BLaER1 treated with 17β-estradiol and CSF1 and Interleukin-3, amounts not matched to agents 10 nM and 100 nM (cell line): Measurements from ENCODE around the gene RSL1D1.
"Not testable (repeated sequence)": the region's sequence is repeated elsewhere in the genome, so short reads cannot be mapped to it uniquely, and the experiment has no call there.

Experiments
- H3K27ac ChIP-seq, 11 experiments: shearing (Covaris generic); formaldehyde crosslinking; 2 replicates each; pipeline ENCODE4 v1.8.1; 2022
- H3K27me3 ChIP-seq, 11 experiments: shearing (Covaris generic); formaldehyde crosslinking; 2 replicates each; pipeline ENCODE4 v1.8.1; 2022
- H3K36me3 ChIP-seq, 11 experiments: shearing (Covaris generic); formaldehyde crosslinking; 2 replicates each; pipeline ENCODE4 v1.8.1; 2022
- H3K4me1 ChIP-seq, 10 experiments: shearing (Covaris generic); formaldehyde crosslinking; 2 replicates each; pipeline ENCODE4 v1.8.1; 2022
- H3K4me2 ChIP-seq, 11 experiments: shearing (Covaris generic); formaldehyde crosslinking; 2 replicates each; pipeline ENCODE4 v1.8.1; 2022
- H3K4me3 ChIP-seq, 10 experiments: shearing (Covaris generic); formaldehyde crosslinking; 2 replicates each; pipeline ENCODE4 v1.8.1; 2022
- H3K9ac ChIP-seq, 11 experiments: shearing (Covaris generic); formaldehyde crosslinking; 2 replicates each; pipeline ENCODE4 v1.8.1; 2022
- H3K9me3 ChIP-seq, 11 experiments: shearing (Covaris generic); formaldehyde crosslinking; replicated peaks in 1 of 11; 2 replicates each; pipeline ENCODE4 v1.8.1; 2022
- H4K20me1 ChIP-seq, 11 experiments: shearing (Covaris generic); formaldehyde crosslinking; 2 replicates each; pipeline ENCODE4 v1.8.1; 2022
- Cebpa-rat ChIP-seq, 11 experiments: shearing (Covaris generic); IDR thresholded peaks; 2 replicates each; pipeline ENCODE4 v1.8.1; 2022

RSL1D1 gene

DNA sequence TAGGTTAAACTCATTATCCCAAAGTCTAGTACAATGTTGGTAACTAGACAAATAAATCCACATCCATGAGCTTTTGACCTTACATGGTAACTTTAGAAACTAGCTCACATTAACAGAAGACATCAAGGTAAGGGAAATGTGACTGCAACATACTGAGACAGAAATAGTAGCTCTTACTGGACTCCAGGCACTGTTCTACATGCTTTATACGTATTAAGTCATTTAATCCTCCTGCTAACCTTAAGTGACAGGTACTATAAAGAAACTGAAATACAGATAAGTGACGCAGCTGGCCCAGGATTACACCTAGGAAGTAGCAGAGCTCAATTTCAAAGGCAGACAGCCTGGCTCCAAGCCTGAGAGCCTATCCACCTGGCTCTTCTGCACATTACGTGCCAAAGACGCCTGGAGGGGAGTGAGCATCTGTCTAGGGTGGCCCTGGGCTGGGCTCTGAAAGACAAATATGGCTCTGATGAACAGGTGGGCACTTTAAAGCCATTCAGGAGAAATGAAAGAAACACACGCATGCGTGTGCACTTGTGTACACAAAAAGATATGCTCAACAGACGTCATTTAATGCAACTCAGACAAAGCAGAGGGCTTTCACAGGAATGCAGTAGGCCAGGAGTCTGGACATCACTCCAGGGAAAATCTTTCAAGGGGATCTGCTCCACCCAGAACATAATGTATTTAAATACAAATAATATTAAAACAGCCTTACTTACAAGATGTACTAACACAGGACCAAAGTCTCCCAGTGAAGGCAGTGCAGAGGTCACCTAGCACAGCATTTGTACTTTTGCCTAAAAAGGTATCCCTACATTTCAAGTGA lies 58.7 kb downstream of the RSL1D1 start:
- peaks cover 62 to 88% (median 85%) of the 10 kb centered on the region in 11 experiments for H4K20me1 ChIP-seq
- H3K4me1 ChIP-seq, result peaks cover 37 to 51% (median 44%) of the 10 kb centered on the region in 10 experiments
- H3K9ac ChIP-seq, result peak overlapping the region in 2 of 11 experiments; percentile 11 to 43; a peak in 2 of 22 replicates
- H3K27ac ChIP-seq, result no peak overlapping the region
- H3K27me3 ChIP-seq, result no peaks in the 10 kb centered on the region
- no peak overlapping the region for H3K4me3 ChIP-seq
- TF ChIP-seq Cebpa-rat (IDR thresholded peaks at IDR 0.05), result no peak
- no peaks in the 10 kb centered on the region for H3K9me3 ChIP-seq
- peak overlapping the region in 2 of 11 experiments; percentile 5 to 40; a peak in 4 of 22 replicates for H3K4me2 ChIP-seq
- peaks cover 35 to 75% (median 62%) of the 10 kb centered on the region in 11 experiments for H3K36me3 ChIP-seq

DNA sequence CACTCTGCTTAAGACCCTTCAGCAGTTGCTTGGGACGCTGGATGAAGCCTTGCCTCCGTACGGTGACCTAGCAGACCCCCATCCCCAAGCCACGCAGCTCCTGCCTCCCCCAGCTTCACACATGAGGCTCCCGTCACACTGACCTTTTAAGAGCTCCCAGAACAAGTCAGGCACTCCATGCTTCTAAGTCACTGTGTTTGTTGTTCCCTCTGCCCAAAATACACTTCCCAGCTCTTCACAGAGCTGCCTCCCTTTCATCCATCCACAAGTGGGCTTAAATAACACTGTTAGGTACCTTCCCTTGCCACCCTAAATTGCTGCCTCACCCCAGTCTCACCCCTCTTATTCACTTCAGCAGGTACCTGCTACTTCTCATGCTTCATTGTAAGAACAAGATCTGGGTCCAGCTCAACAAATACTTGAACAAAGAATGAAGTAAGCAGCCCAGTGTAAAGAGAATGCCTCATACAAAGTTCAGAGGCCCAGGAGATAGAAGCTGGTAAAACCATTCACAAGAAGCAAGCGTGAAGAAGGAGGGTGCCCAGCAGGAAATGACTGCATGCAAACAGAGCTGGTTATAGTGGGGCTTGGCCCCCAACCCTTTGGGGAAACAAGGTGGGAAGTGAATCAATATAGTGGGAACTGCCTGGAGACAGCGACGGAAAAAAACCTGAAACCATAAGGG lies 60.1 kb downstream of the RSL1D1 start:
- peaks cover 72 to 100% (median 97%) of the 10 kb centered on the region in 11 experiments for H4K20me1 ChIP-seq
- peaks cover 37 to 51% (median 45%) of the 10 kb centered on the region in 10 experiments for H3K4me1 ChIP-seq
- H3K4me2 ChIP-seq, result peak overlapping the region in 3 of 11 experiments; percentile 7 to 36 (median 21); a peak in 2 of 22 replicates
- no peaks in the 10 kb centered on the region for H3K9me3 ChIP-seq
- no peak overlapping the region for H3K4me3 ChIP-seq
- no peaks in the 10 kb centered on the region for H3K27me3 ChIP-seq
- no peak for TF ChIP-seq Cebpa-rat (IDR thresholded peaks at IDR 0.05)
- peak overlapping the region in 1 of 11 experiments; percentile 16; a peak in 2 of 22 replicates for H3K27ac ChIP-seq
- H3K9ac ChIP-seq, result peak overlapping the region in 3 of 11 experiments; percentile 4 to 32 (median 6); a peak in 2 of 22 replicates
- H3K36me3 ChIP-seq, result peaks cover 38 to 82% (median 68%) of the 10 kb centered on the region in 11 experiments

DNA sequence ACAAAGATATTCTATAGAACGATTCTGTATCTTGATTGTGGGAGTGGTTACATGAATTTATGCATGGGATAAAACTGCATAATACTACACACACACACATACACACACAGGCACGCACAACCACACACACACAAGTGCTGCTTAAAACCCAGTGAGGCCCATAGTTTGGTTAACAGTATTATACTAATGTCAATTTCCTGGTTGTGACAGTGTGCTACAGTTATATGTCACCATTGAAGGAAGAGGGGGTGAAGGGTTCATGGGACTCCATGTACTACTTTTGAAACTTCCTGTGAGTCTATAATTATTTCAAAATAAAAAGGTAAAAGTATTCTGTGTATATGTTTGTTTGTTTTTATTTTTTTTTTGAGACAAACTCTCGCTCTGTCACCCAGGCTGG lies 62.4 kb downstream of the RSL1D1 start:
- H3K27me3 ChIP-seq, result no peaks in the 10 kb centered on the region
- peaks cover 29 to 51% (median 37%) of the 10 kb centered on the region in 10 experiments for H3K4me1 ChIP-seq
- no peak overlapping the region for H3K27ac ChIP-seq
- no peaks in the 10 kb centered on the region for H3K9me3 ChIP-seq
- no peak overlapping the region for H3K4me3 ChIP-seq
- H3K9ac ChIP-seq, result no peak overlapping the region
- no peak for TF ChIP-seq Cebpa-rat (IDR thresholded peaks at IDR 0.05)
- peaks cover 87 to 100% (median 100%) of the 10 kb centered on the region in 11 experiments for H4K20me1 ChIP-seq
- no peak overlapping the region for H3K4me2 ChIP-seq
- peaks cover 36 to 72% (median 50%) of the 10 kb centered on the region in 11 experiments for H3K36me3 ChIP-seq

DNA sequence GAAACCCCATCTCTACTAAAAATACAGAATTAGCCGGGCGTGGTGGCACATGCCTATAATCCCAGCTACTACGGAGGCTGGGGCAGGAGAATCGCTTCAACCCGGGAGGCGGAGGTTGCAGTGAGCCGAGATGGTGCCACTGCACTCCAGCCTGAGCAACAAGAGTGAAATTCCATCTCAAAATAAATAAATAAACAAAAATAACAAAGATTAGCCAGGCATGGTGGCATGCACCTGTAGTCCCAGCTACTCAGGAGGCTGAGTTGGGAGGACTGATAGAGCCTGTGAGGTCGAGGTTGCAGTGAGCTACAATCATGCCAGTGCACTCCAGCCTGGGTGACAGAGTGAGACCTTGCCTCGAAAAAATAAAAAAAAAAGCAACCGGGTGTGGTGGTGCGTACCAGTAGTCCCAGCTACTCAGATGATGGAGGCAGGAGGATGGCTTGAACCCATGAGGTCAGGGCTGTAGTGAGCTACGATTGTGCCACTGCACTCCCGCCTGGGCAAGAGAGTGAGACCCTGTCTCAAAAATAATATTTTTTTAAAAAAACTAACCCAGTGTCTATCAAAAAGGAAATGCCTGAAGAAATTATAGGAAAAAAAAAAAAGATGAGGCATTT lies 66.3 kb downstream of the RSL1D1 start:
- peaks cover 23 to 55% (median 36%) of the 10 kb centered on the region in 11 experiments for H3K36me3 ChIP-seq
- H3K4me2 ChIP-seq, result peak overlapping the region in 7 of 11 experiments; percentile 11 to 78 (median 60); a peak in 10 of 22 replicates
- H3K27ac ChIP-seq, H3K9ac ChIP-seq, H3K4me3 ChIP-seq, H3K27me3 ChIP-seq, H3K9me3 ChIP-seq: not testable (repeated sequence)
- H3K4me1 ChIP-seq, result peaks cover 37 to 64% (median 44%) of the 10 kb centered on the region in 10 experiments
- H4K20me1 ChIP-seq, result peaks cover 74 to 100% (median 98%) of the 10 kb centered on the region in 11 experiments

DNA sequence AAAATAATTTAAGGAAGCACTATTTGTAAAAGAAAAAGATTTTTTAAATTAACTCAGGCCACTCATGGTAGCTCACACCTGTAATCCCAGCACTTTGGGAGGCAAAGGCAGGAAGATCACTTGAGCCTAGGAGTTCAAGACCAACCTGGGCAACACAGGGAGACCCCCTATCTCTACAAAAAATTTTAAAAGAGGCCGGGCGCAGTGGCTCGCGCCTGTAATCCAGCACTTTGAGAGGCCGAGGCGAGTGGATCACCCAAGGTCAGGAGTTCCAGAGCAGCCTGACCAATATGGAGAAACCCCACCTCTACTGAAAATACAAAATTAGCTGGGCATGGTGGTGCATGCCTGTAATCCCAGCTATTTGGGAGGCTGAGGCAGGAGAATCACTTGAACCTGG lies 67.0 kb downstream of the RSL1D1 start:
- H3K4me3 ChIP-seq, H3K27me3 ChIP-seq, H3K9me3 ChIP-seq: not testable (repeated sequence)
- H3K36me3 ChIP-seq, result peaks cover 23 to 55% (median 36%) of the 10 kb centered on the region in 11 experiments
- H3K27ac ChIP-seq, result peak overlapping the region in 2 of 11 experiments; percentile 17 to 57; a peak in 1 of 22 replicates
- peaks cover 67 to 100% (median 92%) of the 10 kb centered on the region in 11 experiments for H4K20me1 ChIP-seq
- peaks cover 37 to 63% (median 44%) of the 10 kb centered on the region in 10 experiments for H3K4me1 ChIP-seq
- peak overlapping the region in 1 of 11 experiments; percentile 31; a peak in 2 of 22 replicates for H3K9ac ChIP-seq
- peak overlapping the region; percentile 54 to 91 (median 68) for H3K4me2 ChIP-seq

DNA sequence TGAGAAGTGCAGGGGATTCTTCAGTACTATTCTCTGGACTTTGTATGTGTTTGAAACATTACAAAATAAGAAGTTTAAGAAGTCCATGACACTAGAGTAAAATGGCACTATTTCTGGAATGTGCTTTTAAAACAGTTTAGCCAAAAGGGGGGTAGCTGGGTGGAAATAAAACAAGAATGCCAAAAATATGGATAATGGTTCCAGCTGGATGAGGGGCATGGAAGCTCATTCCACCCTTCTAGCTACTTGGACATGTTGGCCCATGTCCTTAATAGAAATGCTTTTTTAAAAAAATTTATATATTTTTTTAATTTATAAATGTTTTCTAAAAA lies 67.3 kb downstream of the RSL1D1 start:
- no peaks in the 10 kb centered on the region for H3K27me3 ChIP-seq
- no peaks in the 10 kb centered on the region for H3K9me3 ChIP-seq
- no peak overlapping the region for H3K4me3 ChIP-seq
- peak overlapping the region in 4 of 11 experiments; percentile 14 to 65 (median 30); a peak in 3 of 22 replicates for H3K9ac ChIP-seq
- peaks cover 24 to 55% (median 36%) of the 10 kb centered on the region in 11 experiments for H3K36me3 ChIP-seq
- peaks cover 37 to 60% (median 44%) of the 10 kb centered on the region in 10 experiments for H3K4me1 ChIP-seq
- H3K27ac ChIP-seq, result peak overlapping the region in 7 of 11 experiments; percentile 17 to 57 (median 44); a peak in 6 of 22 replicates
- peak overlapping the region; percentile 54 to 91 (median 68) for H3K4me2 ChIP-seq
- H4K20me1 ChIP-seq, result peaks cover 64 to 100% (median 89%) of the 10 kb centered on the region in 11 experiments
- no peak for TF ChIP-seq Cebpa-rat (IDR thresholded peaks at IDR 0.05)
